ENCODE data around the gene ZNF292.
"Not testable (repeated sequence)": the region's sequence is repeated elsewhere in the genome, so short reads cannot be mapped to it uniquely, and the experiment has no call there.

The ZNF292 gene

DNA sequence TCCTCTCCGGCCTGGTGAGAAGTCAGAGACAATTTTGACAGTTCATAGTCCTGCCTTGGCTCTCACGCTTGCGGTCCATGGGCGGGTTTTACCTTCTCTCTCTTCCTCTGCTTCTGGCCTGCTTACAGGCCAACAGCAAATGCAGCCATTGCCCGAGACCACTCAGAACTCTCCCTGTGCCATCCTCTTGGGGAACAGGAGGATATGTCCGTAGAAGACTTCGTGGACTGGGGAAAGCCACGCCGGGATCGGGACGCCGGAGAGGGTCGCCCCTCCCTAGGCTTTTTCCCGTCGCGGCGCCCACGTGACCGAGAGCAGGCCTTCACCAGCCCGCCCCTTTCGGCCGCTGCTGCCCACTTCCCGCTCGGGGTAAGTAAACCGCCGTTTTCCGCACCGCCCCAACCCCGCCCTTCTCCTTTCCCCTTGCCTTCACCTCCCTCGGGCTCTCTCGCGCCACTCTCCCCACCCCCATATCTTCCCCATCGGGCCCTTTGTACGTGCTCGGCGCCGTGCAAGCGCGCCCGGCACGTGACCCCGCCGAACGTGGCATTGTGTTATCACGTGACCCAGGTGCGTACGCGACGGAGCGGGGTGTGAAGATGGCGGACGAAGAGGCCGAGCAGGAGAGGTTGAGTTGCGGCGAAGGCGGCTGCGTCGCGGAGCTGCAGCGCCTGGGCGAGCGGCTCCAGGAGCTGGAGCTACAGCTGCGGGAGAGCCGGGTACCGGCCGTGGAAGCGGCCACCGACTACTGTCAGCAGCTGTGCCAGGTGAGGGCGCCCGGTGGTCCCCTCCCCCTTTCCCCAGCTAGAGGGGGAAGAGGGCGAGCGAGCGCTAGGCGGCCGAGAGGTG is at the start of gene ZNF292:
Gene ZNF292, plus strand, starts transcription at position 573 of the 849 bp plus-strand sequence. Its CDS starts 27 bp downstream, at position 600.
- peak; percentile 97 for DNase-seq (ENCODE audit: low spot score)

GRCh38 chr6:87105823-87106222 is 49.5 kb upstream of the ZNF292 start:
- no peak for DNase-seq (ENCODE audit: low spot score)

- DNase-seq (ENCODE audit: low spot score) = no peak
Measured at GRCh38 chr6:87110636-87111035, 44.7 kb upstream of the ZNF292 start.

DNA sequence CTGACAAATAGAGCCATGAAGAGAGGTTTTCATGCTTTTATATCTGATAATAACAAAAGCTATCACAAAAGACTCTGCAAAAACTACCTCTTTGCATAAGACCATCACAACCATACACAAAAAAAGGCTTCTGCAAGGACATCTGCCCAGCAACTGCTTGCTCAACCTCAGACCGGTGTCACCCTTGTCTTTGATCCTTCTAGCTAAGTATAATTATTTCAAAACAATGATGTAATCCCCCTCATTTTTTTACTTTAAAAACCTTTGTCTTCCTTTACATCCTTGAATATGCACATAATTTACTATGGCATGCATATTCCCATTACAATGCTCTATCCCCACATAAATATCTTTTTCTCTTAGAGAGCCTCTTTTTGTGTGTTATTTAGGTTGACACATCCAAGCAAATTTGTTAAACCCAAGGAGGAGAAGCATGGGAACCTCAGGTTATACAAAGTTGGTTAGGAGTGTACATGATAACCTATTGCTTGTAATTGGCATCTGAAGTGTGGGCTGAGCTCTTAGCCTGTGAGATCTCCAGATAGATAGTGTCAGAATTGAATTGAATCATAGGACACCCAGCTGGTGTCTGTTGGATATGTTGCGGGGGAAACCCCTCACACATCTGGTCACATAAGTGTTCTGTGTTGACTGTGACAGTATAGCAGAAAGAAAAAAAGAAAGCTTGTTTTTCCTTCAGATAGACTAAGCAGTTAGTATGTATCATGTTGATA is 39.8 kb upstream of the ZNF292 start:
- no peak for DNase-seq (ENCODE audit: low spot score)

- no peak for DNase-seq (ENCODE audit: low spot score)
Measured at GRCh38 chr6:87116922-87117321, 38.4 kb upstream of the ZNF292 start.

DNA sequence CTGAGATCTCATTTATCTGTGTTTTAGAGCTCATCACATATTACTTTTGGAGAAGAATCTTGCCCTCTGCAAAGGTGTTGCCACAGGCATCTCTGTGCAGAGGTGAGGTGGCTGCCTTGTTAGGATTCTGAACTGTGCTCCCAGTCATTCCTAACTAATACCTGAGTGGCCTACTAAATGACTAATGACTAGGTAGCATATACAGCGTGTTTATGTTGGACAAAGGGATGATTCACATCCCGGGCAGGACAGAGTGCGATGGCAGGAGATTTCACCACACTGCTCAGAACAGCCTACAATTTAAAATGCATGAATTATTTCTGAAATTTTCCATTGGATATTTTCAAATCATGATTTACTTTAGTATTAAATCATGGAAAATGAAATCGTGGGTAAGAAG is 37.3 kb upstream of the ZNF292 start:
- DNase-seq (ENCODE audit: low spot score) = no peak

DNA sequence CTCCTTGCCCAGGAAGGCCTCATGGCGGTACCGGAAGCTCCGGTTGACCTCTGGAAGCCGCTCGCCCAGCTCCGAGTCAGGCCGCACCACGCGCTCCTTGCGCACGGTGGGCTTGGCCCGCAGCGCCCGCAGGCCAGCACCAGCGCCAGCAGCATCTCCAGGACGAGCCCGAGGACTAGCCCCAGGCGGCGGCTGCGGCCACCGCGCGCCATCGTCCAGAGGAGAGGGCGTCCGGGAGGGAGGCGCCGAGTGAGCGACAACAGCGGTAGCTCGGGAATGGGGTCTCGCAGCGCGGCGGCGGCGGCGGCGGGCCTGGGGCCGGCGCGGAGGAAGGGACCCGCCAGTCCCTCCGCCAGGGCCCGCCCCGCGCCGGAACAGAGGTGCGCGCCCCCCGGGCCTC is 32.9 kb upstream of the ZNF292 start:
- DNase-seq (ENCODE audit: low spot score) = no peak

DNA sequence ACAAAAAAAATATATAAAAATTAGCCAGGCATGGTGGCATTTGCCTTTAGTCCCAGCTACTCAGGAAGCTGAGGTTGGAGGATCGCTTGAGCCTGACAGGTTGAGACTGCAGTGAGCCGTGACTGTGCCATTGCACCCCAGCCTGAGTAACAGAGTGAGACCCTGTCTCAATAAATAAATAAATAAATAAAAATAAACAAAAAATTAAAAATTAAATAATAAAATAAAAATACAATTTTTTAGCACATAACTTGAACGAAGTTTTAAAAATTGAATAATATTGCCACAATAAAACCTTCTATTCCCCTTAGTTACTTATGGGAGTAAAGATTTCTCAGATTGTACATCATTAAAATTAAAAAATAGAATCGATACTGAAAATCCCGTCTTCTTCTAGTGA is 31.3 kb upstream of the ZNF292 start:
- DNase-seq (ENCODE audit: low spot score) = no peak

GRCh38 chr6:87126501-87126900 is 28.9 kb upstream of the ZNF292 start:
- DNase-seq (ENCODE audit: low spot score) = no peak

DNA sequence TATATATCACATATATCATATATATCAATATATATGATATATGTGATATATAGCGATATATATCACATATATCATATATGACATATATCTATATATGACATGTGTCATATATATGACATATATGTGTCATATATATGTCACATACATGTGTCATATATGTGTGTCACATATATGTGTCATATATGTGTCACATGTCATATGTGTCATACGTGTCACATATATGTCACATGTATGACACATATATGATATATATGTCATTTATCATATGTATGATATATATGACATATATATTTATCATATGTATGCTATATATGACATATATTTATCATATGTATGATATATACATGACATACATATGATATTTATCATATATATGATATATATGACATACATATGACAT is 27.6 kb upstream of the ZNF292 start:
- no peak for DNase-seq (ENCODE audit: low spot score)

GRCh38 chr6:87136963-87137362 is 18.4 kb upstream of the ZNF292 start:
- no peak for DNase-seq (ENCODE audit: low spot score)

GRCh38 chr6:87139236-87139635 is 16.1 kb upstream of the ZNF292 start:
- peak; percentile 57 for DNase-seq (ENCODE audit: low spot score)

- not testable (repeated sequence) for DNase-seq (ENCODE audit: low spot score)
Measured at GRCh38 chr6:87139927-87140326, 15.4 kb upstream of the ZNF292 start.

- no peak for DNase-seq (ENCODE audit: low spot score)
Measured at GRCh38 chr6:87146363-87146762, 9.0 kb upstream of the ZNF292 start.

GRCh38 chr6:87150406-87150805 is 5.0 kb upstream of the ZNF292 start:
- no peak for DNase-seq (ENCODE audit: low spot score)

DNA sequence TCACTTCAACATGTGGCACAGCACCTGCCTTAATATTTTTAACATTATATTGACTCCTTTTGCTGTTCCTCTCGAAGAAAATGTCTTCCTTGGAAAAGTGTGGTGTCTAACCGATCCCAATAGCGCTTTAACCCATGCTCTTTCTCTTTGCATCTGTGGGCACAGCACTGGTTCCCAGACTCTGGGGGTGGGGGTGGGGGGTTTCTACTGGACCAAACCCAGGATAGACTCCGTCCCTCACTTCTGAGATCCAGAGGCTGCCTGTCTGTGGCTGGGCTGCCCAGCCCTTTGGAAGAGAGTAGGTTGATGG is 3.9 kb upstream of the ZNF292 start:
- peak; percentile 53 for DNase-seq (ENCODE audit: low spot score)

- DNase-seq (ENCODE audit: low spot score) = peak; percentile 73
Measured at GRCh38 chr6:87151781-87152525, 3.4 kb upstream of the ZNF292 start.

DNA sequence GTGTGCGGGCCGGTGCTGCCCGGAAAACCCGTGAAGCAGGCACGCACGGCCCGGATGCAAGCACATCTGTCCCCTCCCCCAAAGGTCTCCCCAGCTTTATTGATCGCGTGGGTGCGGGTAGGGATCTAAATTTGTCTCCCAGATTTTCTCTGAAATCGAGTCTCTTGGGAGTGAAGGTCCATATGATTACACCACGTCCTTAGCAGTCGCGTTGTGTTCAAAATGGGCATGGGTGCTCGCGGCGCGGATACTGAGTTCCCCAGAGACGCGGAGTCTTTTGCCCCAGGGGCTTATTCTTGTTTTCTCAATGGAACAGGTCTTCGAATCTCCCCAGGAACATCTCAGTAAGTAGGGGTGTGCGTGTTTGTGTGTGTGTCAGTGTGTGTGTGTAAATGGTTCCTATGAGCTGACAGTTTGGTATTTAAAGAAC is 2.8 kb upstream of the ZNF292 start:
- peak; percentile 54 for DNase-seq (ENCODE audit: low spot score)

DNA sequence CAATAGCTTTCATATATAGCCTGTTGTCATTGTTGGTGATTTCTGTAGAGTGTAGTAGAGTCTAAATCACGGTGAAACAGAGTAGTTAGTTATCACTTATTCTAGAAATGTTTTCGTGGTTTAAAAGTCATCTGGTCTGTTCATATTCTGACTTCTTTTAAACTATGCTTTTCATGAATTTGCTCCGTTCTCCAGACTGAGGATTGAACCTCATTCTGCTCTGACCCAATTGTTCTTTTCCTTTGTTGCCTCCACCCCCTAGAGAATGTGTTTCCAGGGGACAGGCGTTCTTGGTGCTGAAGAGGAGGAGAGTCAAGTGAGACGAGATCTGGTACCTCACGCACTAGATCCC is 748 bp upstream of the ZNF292 start:
- DNase-seq (ENCODE audit: low spot score) = no peak

GRCh38 chr6:87155842-87156815 is 764 bp downstream of the ZNF292 start:
- peak; percentile 44 for DNase-seq (ENCODE audit: low spot score)

GRCh38 chr6:87157596-87157995 is 2.2 kb downstream of the ZNF292 start:
- not testable (repeated sequence) for DNase-seq (ENCODE audit: low spot score)

DNA sequence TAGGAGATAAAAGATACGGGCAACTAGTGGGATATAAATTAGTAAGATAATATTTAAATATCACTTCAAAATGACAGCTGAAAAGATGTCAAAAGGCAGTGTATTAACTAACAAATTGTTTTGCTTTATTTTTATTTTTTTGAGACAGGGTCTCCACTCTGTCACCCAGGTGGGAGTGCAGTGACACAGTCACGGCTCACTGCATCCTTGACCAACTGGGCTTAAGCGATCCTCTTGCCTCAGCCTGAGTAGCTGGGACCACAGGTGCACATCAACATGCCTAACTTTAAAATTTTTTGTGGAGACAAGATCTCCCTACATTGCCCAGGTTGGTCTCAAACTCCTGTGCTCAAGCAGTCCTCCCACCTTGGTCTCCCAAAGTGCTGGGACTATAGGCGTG is 5.9 kb downstream of the ZNF292 start:
- DNase-seq (ENCODE audit: low spot score) = no peak

Measured in cerebellar cortex (tissue), 1 donor.